GM21367 (cell line): ENCODE measurements around the gene RASAL2.
"Not testable (repeated sequence)": the region's sequence is repeated elsewhere in the genome, so short reads cannot be mapped to it uniquely, and the experiment has no call there.

Source experiments
- ATAC-seq: cut with Tn5 transposase; IDR thresholded peaks from one replicate; pipeline ENCODE4 v1.9.1; 2021; ENCODE audit not compliant: unreplicated experiment

RASAL2 gene

DNA sequence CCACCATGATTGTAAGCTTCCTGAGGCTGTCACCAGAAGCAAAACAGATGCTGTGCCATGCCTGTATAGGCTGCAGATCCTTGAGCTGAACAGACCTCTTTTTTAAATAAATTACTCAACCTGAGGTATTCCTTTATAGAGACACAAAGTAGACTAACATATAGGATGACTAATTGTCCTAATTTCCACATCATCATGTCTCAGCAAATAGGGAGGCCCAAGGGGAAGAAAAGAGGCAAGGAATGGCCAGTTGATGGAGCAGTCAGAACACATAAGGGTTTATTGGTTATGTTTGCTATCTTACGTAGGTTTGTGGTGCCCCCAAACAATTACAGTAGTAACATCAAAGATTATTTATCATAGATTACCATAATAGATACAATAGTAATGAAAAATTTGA lies 126.2 kb downstream of the RASAL2 start:
- no peak for ATAC-seq

DNA sequence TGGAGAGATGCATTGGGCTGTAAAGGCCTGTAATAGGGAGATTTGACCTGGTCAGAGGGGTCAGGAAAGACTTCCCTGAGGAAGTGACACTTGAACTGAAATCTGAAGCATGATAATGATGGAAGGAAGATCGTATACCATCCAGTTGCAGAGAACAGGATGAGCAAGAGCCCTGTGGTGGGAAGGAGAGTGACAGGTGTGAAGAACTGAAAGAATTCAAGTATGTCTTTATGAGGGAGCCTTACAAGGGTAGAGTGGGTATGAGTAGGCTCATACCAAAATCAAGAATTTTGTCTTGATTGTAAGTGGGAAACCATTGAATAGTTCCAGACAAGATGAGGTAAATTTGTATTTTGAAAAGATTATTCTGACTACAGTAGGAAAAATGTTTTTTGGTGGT lies 129.4 kb downstream of the RASAL2 start:
- no peak for ATAC-seq

DNA sequence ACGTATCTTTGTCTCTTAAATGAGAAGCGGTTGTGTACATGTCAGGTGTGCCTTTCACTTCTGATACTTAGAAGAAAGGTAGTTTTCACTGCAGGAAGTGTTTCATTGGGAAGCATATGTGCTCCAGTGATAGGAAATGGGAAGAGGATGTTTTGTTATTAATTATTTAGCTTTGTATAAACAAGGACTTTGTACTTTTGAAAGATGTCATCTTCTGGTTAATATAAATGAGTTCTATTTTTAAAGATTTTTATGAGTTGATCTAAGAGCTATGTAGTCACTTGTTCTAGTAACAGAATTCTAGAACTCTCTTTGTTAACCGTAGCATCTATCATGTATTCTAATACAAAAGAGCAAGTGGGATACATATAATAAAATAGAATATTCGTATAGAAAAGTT lies 130.5 kb downstream of the RASAL2 start:
- no peak for ATAC-seq

DNA sequence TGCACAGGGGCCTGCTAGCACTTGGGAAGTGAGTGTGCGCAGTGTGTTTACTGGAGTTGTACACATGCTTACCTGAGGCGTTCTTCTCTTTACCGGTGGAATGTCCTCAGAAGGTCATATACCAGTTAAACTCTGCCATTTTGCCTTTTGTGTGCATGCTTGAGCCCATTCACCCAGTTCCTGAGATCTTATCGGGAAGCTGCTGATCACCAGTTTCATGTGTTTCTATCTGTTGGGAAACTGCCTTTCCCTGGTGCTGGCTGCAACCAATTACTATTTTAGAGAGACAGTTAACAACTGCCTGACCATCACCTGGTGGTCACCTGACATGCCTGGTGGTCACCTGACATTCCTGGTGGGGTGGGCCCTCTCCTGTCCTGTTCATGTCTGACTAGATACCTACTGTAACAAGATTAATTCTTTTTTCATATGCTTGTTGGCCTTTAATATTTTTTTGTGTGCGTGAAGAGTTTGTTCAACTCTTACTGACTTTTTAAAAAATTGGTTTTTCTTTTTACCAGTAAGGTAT lies 137.0 kb downstream of the RASAL2 start:
- no peak for ATAC-seq

DNA sequence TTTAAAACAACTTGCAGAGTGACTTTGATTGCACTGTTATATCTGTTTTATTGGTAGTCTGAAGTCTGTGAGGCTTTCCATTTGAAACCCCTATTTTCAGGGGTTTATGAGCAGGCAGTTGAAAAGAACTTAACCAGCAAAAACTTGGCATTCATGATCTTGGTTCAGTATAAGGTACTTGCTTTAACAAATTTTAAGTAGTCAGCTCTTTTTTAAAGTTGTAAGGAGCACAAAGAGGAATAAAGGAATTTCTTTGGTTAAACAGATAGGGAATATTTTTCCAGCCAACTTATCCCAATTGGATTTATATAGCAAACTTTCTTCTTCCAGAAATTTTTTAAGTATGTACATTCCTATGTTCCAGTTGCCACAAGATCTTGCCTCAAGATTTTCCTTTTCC lies 138.2 kb downstream of the RASAL2 start:
- no peak for ATAC-seq

DNA sequence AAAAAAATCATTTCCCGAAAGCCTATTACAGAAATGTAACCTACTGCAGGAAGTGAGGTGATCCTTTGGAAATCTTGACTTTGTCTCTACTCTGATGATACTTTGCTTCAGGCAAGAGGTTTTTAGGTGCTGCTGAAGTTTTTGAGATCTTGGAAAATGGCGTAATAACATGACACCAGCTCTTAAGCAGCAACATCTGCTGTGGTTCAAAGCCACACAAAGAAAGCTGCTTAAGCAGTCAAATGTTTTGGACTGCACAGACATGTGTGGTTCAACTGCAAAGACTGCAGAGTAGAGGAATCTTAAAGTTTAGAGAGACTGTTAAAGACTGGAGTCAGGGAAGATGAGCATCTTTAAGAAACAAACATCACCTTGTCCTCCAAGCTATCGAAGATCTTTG lies 139.0 kb downstream of the RASAL2 start:
- ATAC-seq = no peak

DNA sequence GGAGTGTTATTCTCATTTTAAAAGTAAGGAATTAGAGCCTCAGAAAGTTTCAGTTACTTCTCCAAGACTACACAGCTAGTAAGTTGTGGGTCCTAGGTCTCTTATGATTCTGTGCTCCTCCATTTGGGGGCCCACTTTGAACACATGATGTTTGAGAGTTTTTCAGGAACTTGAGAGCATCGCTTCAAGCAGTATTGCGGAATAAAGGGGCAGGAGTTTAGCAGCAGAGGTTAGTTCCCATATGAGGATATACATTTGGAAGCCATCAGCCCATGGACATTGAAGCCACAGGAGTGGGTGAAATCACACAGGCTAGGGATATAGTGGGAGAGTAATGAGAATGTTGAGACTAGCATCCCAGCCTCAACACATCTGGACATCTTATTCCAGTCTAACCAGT lies 143.2 kb downstream of the RASAL2 start:
- ATAC-seq = no peak

DNA sequence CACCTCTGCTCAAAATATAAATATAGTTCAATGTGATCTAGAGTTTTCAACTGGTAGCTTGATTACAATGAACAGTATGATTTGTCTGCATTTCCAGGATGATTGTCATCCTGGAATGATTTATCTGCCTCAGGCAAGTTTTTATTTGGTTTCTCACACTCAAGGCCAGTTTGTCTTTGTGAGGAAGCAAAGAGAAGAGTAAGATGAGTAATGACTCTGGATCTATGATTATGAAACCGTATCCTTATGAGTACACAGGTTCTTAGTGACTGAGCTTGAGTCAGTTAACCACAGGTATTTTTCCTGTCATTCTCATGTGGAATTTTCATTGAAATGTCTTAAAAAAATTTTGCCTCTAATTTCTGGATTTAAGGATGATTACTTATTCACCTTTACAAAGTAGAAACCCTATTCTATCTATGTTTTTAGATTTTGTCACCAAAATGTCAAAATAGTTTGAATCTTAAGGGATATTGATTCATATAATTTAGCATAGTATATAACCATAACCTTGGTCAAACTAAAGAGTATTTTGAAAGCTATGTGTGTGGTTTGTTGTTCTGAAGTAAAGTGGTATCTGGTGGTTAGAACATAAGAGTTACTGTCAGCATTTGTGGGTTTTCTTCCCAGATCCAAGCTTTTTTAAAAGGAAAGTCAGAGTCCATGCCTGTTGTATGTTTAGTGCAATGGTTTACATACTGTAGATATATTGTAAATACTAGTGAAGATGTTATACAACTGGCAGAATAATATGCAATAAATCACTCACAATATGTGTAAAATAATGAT lies 145.0 kb downstream of the RASAL2 start:
- no peak for ATAC-seq

DNA sequence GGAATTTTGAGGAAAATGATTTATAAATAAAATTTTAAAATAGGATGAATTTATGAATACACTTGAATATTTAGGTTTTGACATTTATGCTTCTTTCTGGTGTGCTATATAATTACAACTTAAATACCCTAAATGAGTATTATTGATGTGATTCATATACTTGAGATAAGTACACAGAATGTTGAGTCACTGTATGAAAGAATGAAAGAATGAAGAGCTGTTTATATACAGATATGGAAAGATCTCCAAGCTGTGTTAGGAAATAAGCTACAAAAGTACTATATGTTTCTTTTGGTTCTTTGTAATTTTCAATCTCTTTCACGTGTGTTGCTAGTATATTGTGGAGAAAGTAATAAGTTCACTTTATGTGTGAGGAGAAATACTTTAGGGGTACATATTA lies 147.2 kb downstream of the RASAL2 start:
- ATAC-seq = no peak

DNA sequence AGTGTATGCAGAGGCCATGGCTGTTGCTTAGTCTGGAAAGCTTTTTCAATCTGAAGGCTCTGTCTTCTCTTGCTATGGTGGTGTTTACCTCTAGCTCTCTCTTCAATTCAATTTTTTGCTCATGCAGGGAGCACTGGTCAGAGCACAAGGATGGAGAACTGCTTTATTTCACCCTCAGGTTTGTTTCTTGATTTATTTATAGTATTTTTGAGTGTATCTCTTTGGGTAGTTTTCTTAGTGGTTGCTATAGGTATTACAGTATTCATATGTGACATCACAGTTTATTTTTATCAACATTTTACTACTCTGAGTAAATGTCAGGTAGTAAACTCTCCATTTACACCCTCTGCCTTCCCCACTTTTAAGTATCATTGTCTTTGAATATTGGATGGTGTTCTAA lies 147.9 kb downstream of the RASAL2 start:
- no peak for ATAC-seq

DNA sequence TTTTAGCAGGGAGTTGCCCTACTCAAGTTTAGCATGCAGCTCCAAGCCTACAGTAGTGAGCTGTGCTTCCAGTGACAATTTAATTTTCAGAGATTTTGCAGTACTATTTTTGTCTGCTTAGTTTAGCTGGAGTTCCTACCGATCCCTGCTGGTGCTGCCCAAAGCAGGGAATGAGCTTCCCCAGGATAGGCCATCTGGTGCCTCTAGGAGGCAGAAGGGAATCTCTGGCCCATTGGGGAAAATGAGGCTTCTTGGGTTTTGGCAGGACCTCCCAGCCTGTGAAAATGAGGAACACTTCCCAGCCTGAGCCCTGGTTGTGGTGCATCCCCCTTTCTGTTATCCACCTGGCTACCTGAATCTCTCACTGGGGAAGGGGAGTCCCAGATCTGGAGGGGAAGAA lies 149.2 kb downstream of the RASAL2 start:
- no peak for ATAC-seq

DNA sequence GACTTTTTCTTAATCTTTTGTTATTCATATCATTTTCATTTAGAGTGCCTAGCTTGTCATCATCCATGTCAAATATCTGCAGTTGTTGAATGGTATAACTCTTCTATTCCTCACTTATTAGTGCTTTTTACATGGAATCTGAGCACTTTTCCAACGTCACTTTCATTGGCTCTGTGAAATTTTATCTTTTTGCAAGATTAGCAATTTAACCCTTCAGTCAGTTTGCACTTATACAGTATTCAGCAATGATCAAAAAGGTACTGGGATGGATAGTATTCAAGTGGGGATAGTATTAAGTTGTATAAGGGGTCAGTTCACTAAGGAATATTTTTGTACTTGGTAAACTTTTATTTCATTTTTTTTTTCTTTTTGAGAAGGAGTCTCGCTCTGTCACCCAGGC lies 150.0 kb downstream of the RASAL2 start:
- ATAC-seq = no peak

DNA sequence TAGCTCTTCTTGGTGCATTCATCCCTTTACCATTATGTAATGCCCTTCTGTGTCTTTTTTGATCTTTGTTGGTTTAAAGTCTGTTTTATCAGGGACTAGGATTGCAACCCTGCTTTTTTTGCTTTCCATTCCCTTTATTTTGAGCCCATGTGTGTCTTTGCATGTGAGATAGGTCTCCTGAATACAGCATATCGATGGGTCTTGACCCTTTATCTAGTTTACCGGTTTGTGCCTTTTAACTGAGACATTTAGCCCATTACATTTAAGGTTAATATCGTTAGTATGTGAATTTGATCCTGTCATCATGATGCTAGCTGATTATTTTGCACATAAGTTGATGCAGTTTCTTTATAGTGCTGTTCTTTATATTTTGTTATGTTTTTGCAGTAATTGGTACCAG lies 154.4 kb downstream of the RASAL2 start:
- ATAC-seq = not testable (repeated sequence)

DNA sequence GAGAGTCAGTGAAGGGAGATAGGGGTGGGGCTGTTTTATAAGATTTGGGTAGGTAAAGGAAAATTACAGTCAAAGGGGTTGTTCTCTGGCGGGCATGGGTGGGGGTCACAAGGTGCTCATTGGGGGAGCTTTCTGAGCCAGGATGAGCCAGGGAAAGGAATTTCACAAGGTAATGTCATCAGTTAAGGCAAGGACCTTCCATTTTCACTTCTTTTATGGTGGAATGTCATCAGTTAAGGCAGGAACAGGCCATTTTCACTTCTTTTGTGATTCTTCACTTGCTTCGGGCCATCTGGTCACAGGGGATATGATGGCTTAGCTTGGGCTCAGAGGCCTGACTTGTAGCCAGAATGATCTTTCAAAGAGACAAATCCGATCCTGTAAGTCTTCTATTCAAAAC lies 159.7 kb downstream of the RASAL2 start:
- not testable (repeated sequence) for ATAC-seq

DNA sequence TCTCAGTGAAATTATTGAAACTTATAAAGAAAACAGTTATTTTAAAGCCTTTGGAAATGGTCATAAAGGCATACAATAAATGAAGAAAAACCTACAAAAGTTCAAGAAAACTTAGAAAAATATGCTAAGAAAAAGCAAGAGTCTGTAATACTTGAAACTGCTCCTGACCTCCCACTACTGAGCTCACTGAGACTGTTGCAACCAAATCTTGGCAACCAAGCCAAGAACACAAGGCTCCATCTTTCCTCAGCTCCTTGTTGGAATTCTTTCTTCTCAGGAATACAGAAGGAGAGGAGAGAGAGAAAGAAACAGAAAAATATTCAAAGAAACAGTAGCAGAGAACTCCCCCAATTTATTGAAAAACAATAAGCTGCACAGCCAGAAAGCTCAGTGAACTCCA lies 160.5 kb downstream of the RASAL2 start:
- ATAC-seq = no peak

DNA sequence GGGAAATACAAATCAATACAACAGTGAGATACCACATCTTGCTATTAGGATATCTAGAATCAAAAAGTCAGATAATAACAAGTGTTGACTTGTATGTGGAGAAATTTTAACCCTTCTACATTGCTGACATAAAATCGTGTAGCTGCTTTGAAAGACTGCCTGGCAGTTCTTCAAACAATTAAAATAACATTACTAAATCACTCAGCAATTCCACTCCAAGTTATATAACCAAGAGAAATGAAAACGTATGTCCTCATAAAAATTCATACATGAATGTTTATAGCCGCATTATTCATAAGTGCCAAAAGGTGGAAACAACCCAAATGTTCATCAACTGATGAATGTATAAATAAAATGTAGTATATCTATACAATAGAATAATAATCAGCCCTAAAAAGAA lies 164.6 kb downstream of the RASAL2 start:
- no peak for ATAC-seq

DNA sequence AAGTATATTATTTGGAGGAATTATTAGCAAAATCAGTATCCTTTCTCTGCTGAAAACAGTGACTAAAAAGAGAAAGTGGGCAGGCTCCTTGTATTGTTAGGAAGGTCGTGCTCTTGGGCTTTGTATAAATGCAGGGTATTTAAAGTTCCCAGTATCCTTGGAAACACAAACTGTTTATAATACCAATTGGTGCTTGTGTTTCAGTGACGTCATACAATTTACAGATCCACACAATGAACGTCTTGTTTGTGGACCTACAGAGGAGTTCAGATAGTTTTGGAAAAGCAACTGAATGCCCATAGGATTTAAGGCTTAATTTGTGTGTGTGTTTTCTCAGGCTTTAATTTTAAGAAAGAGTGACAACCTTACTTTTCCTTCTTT lies 168.2 kb downstream of the RASAL2 start:
- no peak for ATAC-seq

DNA sequence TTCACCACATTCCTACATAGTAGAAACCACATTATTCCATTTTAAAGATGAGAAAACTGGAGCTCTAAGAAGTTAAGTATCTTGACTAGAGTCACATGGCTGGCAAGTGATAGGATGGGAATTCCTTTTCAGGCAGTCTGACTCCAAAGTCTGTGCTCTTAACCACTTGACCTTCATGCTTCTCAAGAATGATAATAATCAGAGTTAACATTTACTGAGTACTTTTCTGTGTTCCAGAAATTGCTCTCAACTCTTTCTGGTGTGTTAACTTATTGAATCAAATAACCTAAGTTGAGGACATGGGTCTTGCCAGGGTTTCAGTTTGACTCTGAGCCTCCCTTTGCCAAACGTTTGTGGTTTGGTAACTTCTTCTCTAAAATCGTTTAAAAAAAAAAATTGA lies 169.4 kb downstream of the RASAL2 start:
- ATAC-seq = no peak

DNA sequence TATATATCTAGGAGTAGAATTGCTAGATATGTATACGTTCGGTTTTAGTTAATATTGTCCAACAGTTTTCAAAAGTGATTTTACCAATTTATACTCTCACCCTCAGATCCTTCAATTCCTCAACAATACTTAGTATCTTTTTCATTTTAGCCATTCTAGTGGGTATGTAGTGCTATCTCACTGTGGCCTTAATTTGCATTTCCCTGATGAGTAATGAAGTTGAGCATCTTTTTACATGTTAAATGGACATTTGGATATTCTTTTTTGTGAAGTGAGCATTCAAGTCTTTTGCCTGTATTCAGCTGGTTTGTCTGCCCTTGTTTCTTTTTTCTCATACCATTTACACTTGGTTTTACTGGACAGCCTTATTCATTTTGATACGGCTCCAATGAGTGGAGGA lies 172.2 kb downstream of the RASAL2 start:
- ATAC-seq = no peak

DNA sequence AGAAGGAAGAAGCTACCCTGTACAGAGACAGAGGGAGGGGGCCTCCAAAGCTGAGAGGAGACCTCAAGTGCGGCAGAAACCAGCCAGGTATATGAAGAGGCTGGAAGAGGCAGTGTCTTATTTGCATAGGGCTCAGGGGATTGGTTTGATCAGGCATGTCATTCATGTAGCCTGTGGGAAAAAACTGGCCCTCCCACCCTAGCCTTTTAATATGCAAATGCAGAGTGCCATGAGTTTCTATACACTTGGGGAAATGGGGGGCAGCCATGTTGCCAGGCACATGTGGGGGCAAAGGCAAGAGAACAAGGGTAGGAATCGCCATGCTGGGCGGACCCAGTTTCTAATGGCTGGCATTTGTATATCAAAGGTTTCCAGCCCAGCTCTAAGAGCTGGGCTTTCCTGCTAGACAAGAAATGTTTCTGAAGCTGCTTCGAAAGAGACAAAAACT lies 172.7 kb downstream of the RASAL2 start:
- ATAC-seq = no peak

DNA sequence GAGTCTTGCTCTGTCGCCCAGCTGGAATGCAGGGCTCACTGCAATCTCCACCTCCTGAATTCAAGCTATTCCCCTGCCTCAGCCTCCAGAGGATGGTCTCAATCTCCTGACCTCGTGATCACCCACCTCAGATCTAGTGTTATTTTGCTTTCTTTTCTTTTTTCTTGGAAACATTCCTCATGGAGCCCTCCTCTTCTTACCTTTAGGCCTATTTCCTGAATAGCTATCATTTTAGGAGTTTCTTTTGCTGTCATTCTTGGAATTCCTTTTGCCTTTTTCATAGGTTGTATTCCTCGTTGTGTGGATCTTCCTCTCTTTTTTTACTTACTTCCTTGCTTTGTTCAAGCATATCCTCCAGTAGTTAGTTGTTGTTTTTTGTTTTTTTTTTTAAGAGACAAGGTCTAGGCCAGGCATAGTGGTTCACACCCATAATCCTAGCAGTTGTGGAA lies 173.8 kb downstream of the RASAL2 start:
- no peak for ATAC-seq

DNA sequence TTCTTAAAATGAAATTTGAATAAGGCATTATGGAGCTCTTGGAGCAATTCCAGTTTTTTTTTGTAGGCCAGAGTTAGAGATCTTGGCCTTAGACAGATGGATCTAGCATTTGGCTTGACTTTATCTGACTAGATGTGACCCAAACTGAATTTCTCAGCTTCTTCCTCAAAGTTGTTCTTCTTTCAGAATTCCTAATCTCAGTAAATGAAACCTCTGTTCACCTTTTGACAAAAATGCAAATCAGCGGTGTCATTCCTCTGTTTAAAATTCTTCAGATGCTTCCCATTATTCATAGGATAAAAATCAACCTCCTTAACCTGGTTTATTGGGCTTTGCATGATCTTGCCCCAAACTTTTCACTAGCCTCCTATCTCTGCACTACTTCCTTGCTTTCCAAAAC lies 177.6 kb downstream of the RASAL2 start:
- no peak for ATAC-seq
